Stimulated activated CD8-positive, alpha-beta memory T cell treated with anti-CD3 and anti-CD28 coated beads, Interleukin-15, amount 100 ng/mL, for 1 hour (primary cell): ENCODE data around the gene AVPI1.
"Not testable (repeated sequence)": the region's sequence is repeated elsewhere in the genome, so short reads cannot be mapped to it uniquely, and the experiment has no call there.

Experiments
- DNase-seq: peaks from one replicate; pipeline ENCODE4 v3.0.0-alpha.2; 2020; ENCODE audit warnings: low read depth

The AVPI1 gene

GRCh38 chr10:97640174-97640867, 46.7 kb downstream of the AVPI1 start, which contains the start of gene PI4K2A:
Gene PI4K2A, plus strand, starts transcription at chr10:97640671. Its CDS starts 72 bp downstream, at chr10:97640743.
- DNase-seq = peak; percentile 97

- DNase-seq = not testable (repeated sequence)
Measured at GRCh38 chr10:97639090-97639489, 48.0 kb downstream of the AVPI1 start.

GRCh38 chr10:97635577-97635976, 51.5 kb downstream of the AVPI1 start:
- no peak for DNase-seq

- DNase-seq = no peak
Measured at GRCh38 chr10:97633921-97634320, 53.1 kb downstream of the AVPI1 start.

GRCh38 chr10:97632949-97633884, 53.8 kb downstream of the AVPI1 start, which contains the start of gene MORN4:
Gene MORN4, minus strand, starts transcription at chr10:97633500. Its CDS starts 13,847 bp downstream, at chr10:97619653.
- peak; percentile 79 for DNase-seq

- no peak for DNase-seq
Measured at GRCh38 chr10:97631098-97631497, 55.9 kb downstream of the AVPI1 start.

GRCh38 chr10:97629289-97629688, 57.8 kb downstream of the AVPI1 start:
- DNase-seq = no peak

GRCh38 chr10:97628228-97628627, 58.8 kb downstream of the AVPI1 start:
- DNase-seq = no peak

- DNase-seq = no peak
Measured at GRCh38 chr10:97627731-97628130, 59.3 kb downstream of the AVPI1 start.
